ENCODE measurements around the gene OR5AN1.
"Not testable (repeated sequence)": the region's sequence is repeated elsewhere in the genome, so short reads cannot be mapped to it uniquely, and the experiment has no call there.

The OR5AN1 gene, protein sequence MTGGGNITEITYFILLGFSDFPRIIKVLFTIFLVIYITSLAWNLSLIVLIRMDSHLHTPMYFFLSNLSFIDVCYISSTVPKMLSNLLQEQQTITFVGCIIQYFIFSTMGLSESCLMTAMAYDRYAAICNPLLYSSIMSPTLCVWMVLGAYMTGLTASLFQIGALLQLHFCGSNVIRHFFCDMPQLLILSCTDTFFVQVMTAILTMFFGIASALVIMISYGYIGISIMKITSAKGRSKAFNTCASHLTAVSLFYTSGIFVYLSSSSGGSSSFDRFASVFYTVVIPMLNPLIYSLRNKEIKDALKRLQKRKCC
- 0 reads per million in 3 donors for total RNA-seq

DNA sequence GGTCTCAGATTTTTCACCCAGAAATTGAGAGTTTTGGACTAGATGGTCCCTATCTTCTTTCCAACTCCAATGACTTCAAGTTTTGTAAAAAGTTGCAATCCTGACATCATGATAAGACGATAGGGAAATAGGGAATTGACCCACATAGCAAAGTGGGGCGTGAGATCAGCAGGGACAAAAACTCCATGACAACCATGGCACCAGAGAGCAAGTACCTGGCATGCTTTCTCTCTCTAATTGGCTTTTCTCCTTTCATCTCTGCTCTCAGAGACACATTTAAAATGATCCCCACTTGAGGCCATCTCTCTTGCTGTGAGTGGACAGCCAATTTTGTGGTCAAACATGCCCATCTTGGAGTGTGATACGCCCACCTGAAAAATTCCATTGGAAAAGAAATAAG, at the start of gene OR5AN1:
Gene OR5AN1, plus strand, starts transcription at position 301 of the 400 bp plus-strand sequence. CDS start 5,564 bp downstream, outside the sequence.
- no peak for DNase-seq
- no peaks in the 10 kb centered on the region for H3K27me3 ChIP-seq (replicated peaks; ENCODE audit: control insufficient read depth, insufficient read depth, low read length, poor library complexity, severe bottlenecking)

GRCh38 chr11:59335001-59335400, 23.7 kb upstream of the OR5AN1 start:
- no peaks in the 10 kb centered on the region for H3K27me3 ChIP-seq (replicated peaks; ENCODE audit: control insufficient read depth, insufficient read depth, low read length, poor library complexity, severe bottlenecking)
- no peaks in the 10 kb centered on the region for H3K9me3 ChIP-seq (ENCODE audit: control insufficient read depth, low read length)
- H3K4me1 ChIP-seq (ENCODE audit: control insufficient read depth, insufficient read depth, low read length, poor library complexity, severe bottlenecking), result no peaks in the 10 kb centered on the region
- H3K36me3 ChIP-seq (ENCODE audit: control insufficient read depth, insufficient read depth, low read length), result no peaks in the 10 kb centered on the region
- no peak overlapping the region for H3K4me3 ChIP-seq (ENCODE audit: insufficient read depth, low read depth, low read length, poor library complexity, severe bottlenecking)
- DNase-seq, result no peak
- no peak overlapping the region for H3K27ac ChIP-seq (ENCODE audit: insufficient read depth, low read length, poor library complexity, severe bottlenecking)

More for the DNA sequence above, at the start of gene OR5AN1:
- Histone ChIP-seq H3K36me3 (ENCODE audit: control insufficient read depth, insufficient read depth, low read length) (no peaks in the 10 kb centered on the region), H3K4me1 (ENCODE audit: control insufficient read depth, insufficient read depth, low read length, poor library complexity, severe bottlenecking) (no peaks in the 10 kb centered on the region), H3K9me3 (ENCODE audit: control insufficient read depth, low read length) (no peaks in the 10 kb centered on the region), H3K27ac (ENCODE audit: insufficient read depth, low read length, poor library complexity, severe bottlenecking) (no peak within 1 kb of the TSS), H3K4me3 (ENCODE audit: insufficient read depth, low read depth, low read length, poor library complexity, severe bottlenecking) (no peak within 1 kb of the TSS)

DNA sequence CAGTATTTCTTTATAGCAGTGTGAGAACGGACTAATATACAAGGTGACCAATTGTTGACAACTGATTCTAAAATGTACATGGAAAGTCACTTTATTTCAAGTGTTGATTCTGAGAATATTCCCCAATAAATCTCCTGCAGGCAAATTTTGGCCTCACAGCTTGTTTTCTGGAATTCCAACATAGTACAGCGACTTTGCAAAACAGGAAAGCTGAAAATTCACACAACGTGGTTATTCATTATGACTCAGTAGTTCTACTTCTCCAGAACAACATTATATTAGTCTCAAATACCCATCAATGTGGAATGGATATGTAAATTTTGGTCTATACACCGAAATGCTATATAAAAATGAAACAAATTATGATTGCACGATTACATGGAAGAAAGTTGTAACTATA, 22.5 kb upstream of the OR5AN1 start:
- no peak overlapping the region for H3K27ac ChIP-seq (ENCODE audit: insufficient read depth, low read length, poor library complexity, severe bottlenecking)
- no peak for DNase-seq
- H3K27me3 ChIP-seq (replicated peaks; ENCODE audit: control insufficient read depth, insufficient read depth, low read length, poor library complexity, severe bottlenecking), result no peaks in the 10 kb centered on the region
- H3K9me3 ChIP-seq (ENCODE audit: control insufficient read depth, low read length), result no peaks in the 10 kb centered on the region
- no peaks in the 10 kb centered on the region for H3K4me1 ChIP-seq (ENCODE audit: control insufficient read depth, insufficient read depth, low read length, poor library complexity, severe bottlenecking)
- no peak overlapping the region for H3K4me3 ChIP-seq (ENCODE audit: insufficient read depth, low read depth, low read length, poor library complexity, severe bottlenecking)
- no peaks in the 10 kb centered on the region for H3K36me3 ChIP-seq (ENCODE audit: control insufficient read depth, insufficient read depth, low read length)

- H3K27me3 ChIP-seq (replicated peaks; ENCODE audit: control insufficient read depth, insufficient read depth, low read length, poor library complexity, severe bottlenecking), result no peaks in the 10 kb centered on the region
- H3K27ac ChIP-seq (ENCODE audit: insufficient read depth, low read length, poor library complexity, severe bottlenecking), result no peak overlapping the region
- H3K4me1 ChIP-seq (ENCODE audit: control insufficient read depth, insufficient read depth, low read length, poor library complexity, severe bottlenecking), result no peaks in the 10 kb centered on the region
- H3K4me3 ChIP-seq (ENCODE audit: insufficient read depth, low read depth, low read length, poor library complexity, severe bottlenecking), result no peak overlapping the region
- no peaks in the 10 kb centered on the region for H3K36me3 ChIP-seq (ENCODE audit: control insufficient read depth, insufficient read depth, low read length)
- DNase-seq, result no peak
- no peaks in the 10 kb centered on the region for H3K9me3 ChIP-seq (ENCODE audit: control insufficient read depth, low read length)
These were observed 21.8 kb upstream of the OR5AN1 start for GRCh38 chr11:59336931-59337330.

DNA sequence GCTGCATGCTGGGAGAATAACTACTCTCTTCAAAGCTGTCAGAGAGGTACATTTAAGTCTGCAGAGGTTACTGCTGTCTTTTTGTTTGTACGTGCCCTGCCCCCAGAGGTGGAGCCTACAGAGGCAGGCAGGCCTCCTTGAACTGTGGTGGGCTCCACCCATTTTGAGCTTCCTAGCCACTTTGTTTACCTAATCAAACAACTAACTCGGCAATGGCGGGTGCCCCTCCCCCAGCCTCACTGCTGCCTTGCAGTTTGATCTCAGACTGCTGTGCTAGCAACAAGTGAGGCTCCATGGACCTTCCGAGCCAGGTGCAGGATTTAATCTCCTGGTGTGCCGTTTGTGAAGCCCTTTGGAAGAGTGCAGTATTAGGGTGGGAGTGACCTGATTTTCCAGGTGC, 9.0 kb upstream of the OR5AN1 start:
- not testable (repeated sequence) for H3K36me3 ChIP-seq (ENCODE audit: control insufficient read depth, insufficient read depth, low read length); H3K9me3 ChIP-seq (ENCODE audit: control insufficient read depth, low read length); H3K4me1 ChIP-seq (ENCODE audit: control insufficient read depth, insufficient read depth, low read length, poor library complexity, severe bottlenecking); DNase-seq; H3K4me3 ChIP-seq (ENCODE audit: insufficient read depth, low read depth, low read length, poor library complexity, severe bottlenecking); H3K27ac ChIP-seq (ENCODE audit: insufficient read depth, low read length, poor library complexity, severe bottlenecking); H3K27me3 ChIP-seq (replicated peaks; ENCODE audit: control insufficient read depth, insufficient read depth, low read length, poor library complexity, severe bottlenecking)

DNA sequence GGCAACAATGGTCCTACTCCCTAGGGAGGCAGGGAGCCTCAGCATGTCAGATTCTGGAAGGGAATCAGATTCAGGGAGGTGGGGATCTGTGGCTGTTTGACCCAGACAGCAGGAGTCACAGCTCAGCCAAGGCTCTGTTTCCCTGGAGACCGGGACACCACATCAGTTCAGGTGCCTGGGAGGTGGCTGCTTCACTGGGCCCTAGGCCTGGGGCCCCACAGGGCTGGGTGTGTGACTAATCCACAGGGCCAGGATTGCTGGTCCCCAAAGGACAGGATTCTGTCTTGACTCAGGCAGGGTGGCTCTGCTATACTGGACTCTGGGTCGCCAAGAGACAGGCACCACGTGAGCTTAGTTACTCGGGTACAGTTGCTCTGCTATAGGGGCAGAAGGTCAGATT, 3.5 kb upstream of the OR5AN1 start:
- no peak for DNase-seq
- Histone ChIP-seq H3K4me1 (ENCODE audit: control insufficient read depth, insufficient read depth, low read length, poor library complexity, severe bottlenecking) (no peaks in the 10 kb centered on the region), H3K4me3 (ENCODE audit: insufficient read depth, low read depth, low read length, poor library complexity, severe bottlenecking) (no peak overlapping the region), H3K27me3 (replicated peaks; ENCODE audit: control insufficient read depth, insufficient read depth, low read length, poor library complexity, severe bottlenecking) (no peaks in the 10 kb centered on the region), H3K9me3 (ENCODE audit: control insufficient read depth, low read length) (no peaks in the 10 kb centered on the region), H3K27ac (ENCODE audit: insufficient read depth, low read length, poor library complexity, severe bottlenecking) (no peak overlapping the region), H3K36me3 (ENCODE audit: control insufficient read depth, insufficient read depth, low read length) (no peaks in the 10 kb centered on the region)

DNA sequence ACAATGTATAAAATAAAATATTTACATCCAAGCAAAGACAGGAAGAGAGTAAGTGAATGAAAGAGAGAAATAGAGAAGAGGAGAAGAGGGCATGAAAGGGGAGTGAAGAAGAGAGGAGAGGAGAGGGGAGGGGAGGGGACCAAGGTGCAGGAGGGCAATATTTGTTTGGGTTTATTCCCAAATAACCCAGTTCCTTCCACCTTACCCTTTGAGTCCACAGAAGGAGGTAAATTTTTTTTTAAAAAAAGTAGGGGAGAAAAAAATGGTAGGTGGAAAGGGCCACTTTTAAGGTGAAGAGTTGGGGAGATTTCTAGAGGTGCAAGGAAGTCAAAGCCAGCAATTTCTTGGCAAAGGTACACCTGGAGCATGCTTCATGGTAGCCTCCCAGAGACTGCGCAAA, 2.1 kb upstream of the OR5AN1 start:
- Histone ChIP-seq H3K36me3 (ENCODE audit: control insufficient read depth, insufficient read depth, low read length) (no peaks in the 10 kb centered on the region), H3K9me3 (ENCODE audit: control insufficient read depth, low read length) (no peaks in the 10 kb centered on the region), H3K27me3 (replicated peaks; ENCODE audit: control insufficient read depth, insufficient read depth, low read length, poor library complexity, severe bottlenecking) (no peaks in the 10 kb centered on the region), H3K4me3 (ENCODE audit: insufficient read depth, low read depth, low read length, poor library complexity, severe bottlenecking) (no peak overlapping the region), H3K4me1 (ENCODE audit: control insufficient read depth, insufficient read depth, low read length, poor library complexity, severe bottlenecking) (no peaks in the 10 kb centered on the region), H3K27ac (ENCODE audit: insufficient read depth, low read length, poor library complexity, severe bottlenecking) (no peak overlapping the region)
- no peak for DNase-seq

DNA sequence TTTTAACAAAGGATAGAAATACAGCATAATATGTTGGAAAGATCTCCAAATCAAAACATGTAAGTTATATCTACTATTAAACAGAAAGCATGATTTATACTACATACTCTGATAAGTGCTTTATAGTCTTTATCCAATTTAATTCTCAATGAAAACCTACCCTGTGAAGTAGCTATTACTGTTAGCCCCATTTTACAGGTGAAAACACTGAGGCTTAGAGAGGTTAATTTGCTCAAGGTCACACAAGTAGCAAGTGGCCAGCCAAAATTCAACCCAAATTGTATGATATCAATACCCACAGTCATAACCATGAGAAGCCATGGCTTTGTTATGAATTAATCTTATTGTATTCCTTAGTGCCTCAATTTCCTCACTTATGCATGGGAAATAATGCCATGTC, 675 bp upstream of the OR5AN1 start:
- Histone ChIP-seq H3K27ac (ENCODE audit: insufficient read depth, low read length, poor library complexity, severe bottlenecking) (no peak overlapping the region), H3K36me3 (ENCODE audit: control insufficient read depth, insufficient read depth, low read length) (no peaks in the 10 kb centered on the region), H3K9me3 (ENCODE audit: control insufficient read depth, low read length) (no peaks in the 10 kb centered on the region), H3K4me1 (ENCODE audit: control insufficient read depth, insufficient read depth, low read length, poor library complexity, severe bottlenecking) (no peaks in the 10 kb centered on the region), H3K4me3 (ENCODE audit: insufficient read depth, low read depth, low read length, poor library complexity, severe bottlenecking) (no peak overlapping the region), H3K27me3 (replicated peaks; ENCODE audit: control insufficient read depth, insufficient read depth, low read length, poor library complexity, severe bottlenecking) (no peaks in the 10 kb centered on the region)
- DNase-seq, result no peak

- H3K27me3 ChIP-seq (replicated peaks; ENCODE audit: control insufficient read depth, insufficient read depth, low read length, poor library complexity, severe bottlenecking), result no peaks in the 10 kb centered on the region
- H3K4me3 ChIP-seq (ENCODE audit: insufficient read depth, low read depth, low read length, poor library complexity, severe bottlenecking), result no peak overlapping the region
- H3K9me3 ChIP-seq (ENCODE audit: control insufficient read depth, low read length), result no peaks in the 10 kb centered on the region
- no peak overlapping the region for H3K27ac ChIP-seq (ENCODE audit: insufficient read depth, low read length, poor library complexity, severe bottlenecking)
- H3K4me1 ChIP-seq (ENCODE audit: control insufficient read depth, insufficient read depth, low read length, poor library complexity, severe bottlenecking), result no peaks in the 10 kb centered on the region
- no peak for DNase-seq
- H3K36me3 ChIP-seq (ENCODE audit: control insufficient read depth, insufficient read depth, low read length), result no peaks in the 10 kb centered on the region
These were observed 6.7 kb downstream of the OR5AN1 start for GRCh38 chr11:59365232-59366018.

All from effector memory CD4-positive, alpha-beta T cell (primary cell).